ENCODE measurements around the gene ZG16B.

- TF ChIP-seq POLR2A (IDR thresholded peaks at IDR 0.05; ENCODE audit: low read depth) (no peak), POLR2AphosphoS5 (IDR thresholded peaks at IDR 0.05) (no peak), EP300 (IDR thresholded peaks at IDR 0.05) (no peak)
- TF ChIP-seq, protein P1, sequence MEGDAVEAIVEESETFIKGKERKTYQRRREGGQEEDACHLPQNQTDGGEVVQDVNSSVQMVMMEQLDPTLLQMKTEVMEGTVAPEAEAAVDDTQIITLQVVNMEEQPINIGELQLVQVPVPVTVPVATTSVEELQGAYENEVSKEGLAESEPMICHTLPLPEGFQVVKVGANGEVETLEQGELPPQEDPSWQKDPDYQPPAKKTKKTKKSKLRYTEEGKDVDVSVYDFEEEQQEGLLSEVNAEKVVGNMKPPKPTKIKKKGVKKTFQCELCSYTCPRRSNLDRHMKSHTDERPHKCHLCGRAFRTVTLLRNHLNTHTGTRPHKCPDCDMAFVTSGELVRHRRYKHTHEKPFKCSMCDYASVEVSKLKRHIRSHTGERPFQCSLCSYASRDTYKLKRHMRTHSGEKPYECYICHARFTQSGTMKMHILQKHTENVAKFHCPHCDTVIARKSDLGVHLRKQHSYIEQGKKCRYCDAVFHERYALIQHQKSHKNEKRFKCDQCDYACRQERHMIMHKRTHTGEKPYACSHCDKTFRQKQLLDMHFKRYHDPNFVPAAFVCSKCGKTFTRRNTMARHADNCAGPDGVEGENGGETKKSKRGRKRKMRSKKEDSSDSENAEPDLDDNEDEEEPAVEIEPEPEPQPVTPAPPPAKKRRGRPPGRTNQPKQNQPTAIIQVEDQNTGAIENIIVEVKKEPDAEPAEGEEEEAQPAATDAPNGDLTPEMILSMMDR (IDR thresholded peaks at IDR 0.05) = no peak
These were observed 38.9 kb upstream of the ZG16B start for GRCh38 chr16:2791174-2791573.
